ENCODE measurements around the gene COL4A1. TPM values are rescaled to one million over a fixed set of nuclear protein-coding genes. Genes with fewer than 3 reads are reported as not detected.

Gene COL4A1
- total RNA-seq, 1 donor from 2014 or later = 105 TPM

DNA sequence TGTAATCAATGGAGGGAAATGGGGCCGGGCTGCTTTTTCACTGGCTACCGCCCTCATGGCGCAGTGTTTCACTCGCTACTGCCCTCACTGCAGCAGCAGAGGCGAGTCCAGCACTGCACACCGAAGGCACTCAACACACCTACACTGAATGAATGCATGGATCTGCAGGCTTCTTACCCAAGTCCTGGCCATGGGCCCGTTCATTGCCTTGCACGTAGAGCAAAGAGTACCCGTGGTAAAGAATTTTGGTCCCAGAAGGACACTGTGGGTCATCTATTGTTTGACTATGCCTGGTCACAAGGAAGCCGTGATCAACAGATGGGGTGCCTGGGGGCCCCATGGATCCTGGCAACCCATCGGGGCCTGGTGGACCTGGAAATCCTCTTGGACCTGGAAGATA, 144.9 kb downstream of the COL4A1 start:
- H3K79me2 ChIP-seq (ENCODE audit: low read depth) = no peaks in the 10 kb centered on the region
- H3K27ac ChIP-seq = no peak overlapping the region
- no peak overlapping the region for H3K9ac ChIP-seq
- Mint-ChIP-seq H3K9me3 (no peaks in the 10 kb centered on the region), H3K27ac (no peak overlapping the region), H3K36me3 (peaks cover 26% of the 10 kb centered on the region), H3K4me3 (no peak overlapping the region), H3K27me3 (ENCODE audit: insufficient read depth, low read depth) (no peaks in the 10 kb centered on the region), H3K4me1 (no peaks in the 10 kb centered on the region)
- no peak for TF ChIP-seq EZH2phosphoT487 (IDR thresholded peaks at IDR 0.05)
- no peak for TF ChIP-seq EZH2 (IDR thresholded peaks at IDR 0.05)
- TF ChIP-seq, protein P1, sequence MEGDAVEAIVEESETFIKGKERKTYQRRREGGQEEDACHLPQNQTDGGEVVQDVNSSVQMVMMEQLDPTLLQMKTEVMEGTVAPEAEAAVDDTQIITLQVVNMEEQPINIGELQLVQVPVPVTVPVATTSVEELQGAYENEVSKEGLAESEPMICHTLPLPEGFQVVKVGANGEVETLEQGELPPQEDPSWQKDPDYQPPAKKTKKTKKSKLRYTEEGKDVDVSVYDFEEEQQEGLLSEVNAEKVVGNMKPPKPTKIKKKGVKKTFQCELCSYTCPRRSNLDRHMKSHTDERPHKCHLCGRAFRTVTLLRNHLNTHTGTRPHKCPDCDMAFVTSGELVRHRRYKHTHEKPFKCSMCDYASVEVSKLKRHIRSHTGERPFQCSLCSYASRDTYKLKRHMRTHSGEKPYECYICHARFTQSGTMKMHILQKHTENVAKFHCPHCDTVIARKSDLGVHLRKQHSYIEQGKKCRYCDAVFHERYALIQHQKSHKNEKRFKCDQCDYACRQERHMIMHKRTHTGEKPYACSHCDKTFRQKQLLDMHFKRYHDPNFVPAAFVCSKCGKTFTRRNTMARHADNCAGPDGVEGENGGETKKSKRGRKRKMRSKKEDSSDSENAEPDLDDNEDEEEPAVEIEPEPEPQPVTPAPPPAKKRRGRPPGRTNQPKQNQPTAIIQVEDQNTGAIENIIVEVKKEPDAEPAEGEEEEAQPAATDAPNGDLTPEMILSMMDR (IDR thresholded peaks at IDR 0.05) = no peak
- no peak overlapping the region for H3K4me3 ChIP-seq
- no peaks in the 10 kb centered on the region for H4K20me1 ChIP-seq (ENCODE audit: low read depth)
- H3K27me3 ChIP-seq = no peaks in the 10 kb centered on the region
- no peak overlapping the region for H2AFZ ChIP-seq (replicated peaks)
- H3K4me1 ChIP-seq = no peaks in the 10 kb centered on the region
- H3F3A ChIP-seq (ENCODE audit: low read depth) = no peaks in the 10 kb centered on the region
- no peak for DNase-seq (ENCODE audit: low spot score)
- H3K4me2 ChIP-seq = no peak overlapping the region
- H3K9me3 ChIP-seq (ENCODE audit: low read depth) = no peaks in the 10 kb centered on the region
- H3K36me3 ChIP-seq = no peaks in the 10 kb centered on the region

DNA sequence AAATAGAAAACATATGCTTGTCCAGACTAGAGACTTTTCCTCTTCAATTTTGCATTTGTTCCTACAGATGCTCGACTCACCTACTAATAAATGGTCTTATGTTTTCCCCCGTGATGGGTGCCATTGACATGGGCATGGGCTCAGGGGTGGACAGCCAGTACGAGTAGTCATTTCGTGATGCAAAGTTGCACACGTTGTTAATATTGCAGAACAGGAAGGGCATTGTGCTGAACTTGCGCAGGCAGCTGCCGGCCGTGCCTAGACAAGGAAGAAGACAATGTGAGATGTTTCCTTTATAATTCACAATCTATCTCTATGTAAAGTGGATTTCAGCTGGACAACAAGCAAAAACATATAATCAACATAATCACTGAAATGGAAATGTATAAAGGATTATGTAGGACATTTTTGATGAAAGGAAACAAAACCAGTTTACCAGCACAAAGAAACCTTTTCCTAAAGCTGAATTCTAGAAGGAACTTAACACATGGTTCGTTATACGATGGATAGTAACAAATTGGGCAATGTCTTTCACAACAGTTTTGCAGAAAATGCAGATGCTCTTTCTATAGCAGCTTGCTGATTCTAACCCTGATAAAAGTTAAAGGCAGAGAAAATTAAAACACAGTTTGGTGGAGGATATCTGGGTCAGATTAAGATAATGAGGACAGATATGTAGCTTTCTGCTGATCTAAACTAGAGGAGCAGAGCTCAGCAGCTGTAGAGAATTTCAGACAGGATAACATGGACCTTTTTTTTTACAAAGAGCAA, 145.7 kb downstream of the COL4A1 start:
- no peak overlapping the region for H2AFZ ChIP-seq (replicated peaks)

DNA sequence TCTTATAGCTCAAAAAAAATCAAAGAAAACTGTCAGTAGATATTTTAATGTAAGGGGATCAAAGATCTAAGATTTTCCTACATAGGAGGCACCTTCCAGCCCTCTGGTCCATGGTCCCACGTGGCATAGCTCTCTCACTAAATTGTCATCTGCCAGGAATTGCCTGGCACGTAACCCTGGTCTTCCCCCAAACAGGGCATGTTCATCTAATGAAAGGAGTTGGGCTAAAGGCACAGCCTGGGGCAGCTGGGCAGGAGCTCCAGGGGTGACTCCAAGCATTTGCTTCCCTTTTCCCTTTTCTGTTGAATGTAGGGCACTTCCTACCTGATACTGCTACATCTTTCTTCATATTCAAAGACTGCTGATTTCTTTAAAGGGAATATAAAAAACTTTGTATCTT, 148.7 kb downstream of the COL4A1 start:
- TF ChIP-seq, protein P1 (IDR thresholded peaks at IDR 0.05) = no peak
- TF ChIP-seq EZH2 (IDR thresholded peaks at IDR 0.05) = no peak
- no peak for TF ChIP-seq EZH2phosphoT487 (IDR thresholded peaks at IDR 0.05)
- Mint-ChIP-seq H3K4me1 (no peaks in the 10 kb centered on the region), H3K27ac (no peak overlapping the region), H3K36me3 (peaks cover 42% of the 10 kb centered on the region), H3K4me3 (no peak overlapping the region), H3K27me3 (ENCODE audit: insufficient read depth, low read depth) (no peaks in the 10 kb centered on the region), H3K9me3 (no peaks in the 10 kb centered on the region)
- H3K79me2 ChIP-seq (ENCODE audit: low read depth) = no peaks in the 10 kb centered on the region
- no peak overlapping the region for H3K4me2 ChIP-seq
- H3K27ac ChIP-seq = no peak overlapping the region
- H3K9ac ChIP-seq = no peak overlapping the region
- H3K4me1 ChIP-seq = no peaks in the 10 kb centered on the region
- no peak for DNase-seq (ENCODE audit: low spot score)
- no peaks in the 10 kb centered on the region for H4K20me1 ChIP-seq (ENCODE audit: low read depth)
- H2AFZ ChIP-seq (replicated peaks) = no peak overlapping the region
- H3K27me3 ChIP-seq = no peaks in the 10 kb centered on the region
- H3K9me3 ChIP-seq (ENCODE audit: low read depth) = no peaks in the 10 kb centered on the region
- H3K36me3 ChIP-seq = no peaks in the 10 kb centered on the region
- H3F3A ChIP-seq (ENCODE audit: low read depth) = no peaks in the 10 kb centered on the region
- H3K4me3 ChIP-seq = no peak overlapping the region

More for the DNA sequence above, 145.7 kb downstream of the COL4A1 start:
- Histone ChIP-seq H4K20me1 (ENCODE audit: low read depth) (no peaks in the 10 kb centered on the region), H3K4me2 (no peak overlapping the region), H3K36me3 (no peaks in the 10 kb centered on the region), H3K9ac (no peak overlapping the region), H3K27ac (no peak overlapping the region), H3F3A (ENCODE audit: low read depth) (no peaks in the 10 kb centered on the region), H3K79me2 (ENCODE audit: low read depth) (no peaks in the 10 kb centered on the region), H3K4me1 (no peaks in the 10 kb centered on the region), H3K9me3 (ENCODE audit: low read depth) (no peaks in the 10 kb centered on the region), H3K27me3 (no peaks in the 10 kb centered on the region), H3K4me3 (no peak overlapping the region)
- Mint-ChIP-seq H3K9me3 (no peaks in the 10 kb centered on the region), H3K4me3 (no peak overlapping the region), H3K27ac (no peak overlapping the region), H3K36me3 (peaks cover 31% of the 10 kb centered on the region), H3K4me1 (no peaks in the 10 kb centered on the region), H3K27me3 (ENCODE audit: insufficient read depth, low read depth) (no peaks in the 10 kb centered on the region)
- TF ChIP-seq EZH2 (IDR thresholded peaks at IDR 0.05) (no peak), EZH2phosphoT487 (IDR thresholded peaks at IDR 0.05) (no peak)
- TF ChIP-seq, protein P1 (IDR thresholded peaks at IDR 0.05) = no peak
- DNase-seq (ENCODE audit: low spot score) = no peak

Data from neural progenitor cell (in vitro differentiated cells).